ENCODE results near the gene GRIN1.
A peak's percentile ranks its signal among the peaks of the same experiment; 100 is the strongest.

Gene GRIN1

DNA sequence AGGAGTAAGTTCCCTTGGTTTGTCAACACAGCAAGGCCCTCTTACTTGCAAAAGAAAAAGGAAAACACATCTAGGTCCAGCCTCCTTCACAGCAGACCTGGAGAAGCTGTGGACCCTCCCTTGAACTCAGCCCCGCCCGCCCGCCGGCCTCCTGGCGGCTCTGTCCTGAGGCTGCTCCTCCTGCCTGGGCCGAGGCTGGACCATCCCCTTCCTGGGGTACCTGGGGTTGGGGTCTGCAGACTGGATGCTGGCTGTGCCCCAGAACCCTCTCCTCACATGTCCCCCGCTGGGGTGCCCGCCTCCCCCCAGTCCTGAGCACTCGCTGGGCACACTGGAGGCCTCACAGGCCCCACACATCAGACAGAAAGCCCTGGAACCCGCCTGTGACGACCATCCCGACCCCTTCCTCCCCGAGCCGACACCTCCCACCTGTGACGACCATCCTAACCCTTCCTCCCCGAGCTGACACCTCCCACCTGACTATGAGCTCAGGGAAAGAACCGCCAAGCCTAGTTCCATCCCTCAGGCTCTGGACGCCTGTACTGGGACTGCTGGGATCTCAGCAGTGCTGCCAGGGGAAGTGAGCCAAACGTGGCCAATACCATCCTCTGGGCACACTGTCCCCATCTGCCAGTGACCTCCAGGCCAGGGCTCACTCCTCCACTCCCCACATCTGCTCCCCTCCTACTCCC, 40.1 kb downstream of the GRIN1 start:
- DNase-seq (ENCODE audit: low read depth) = no peak

- DNase-seq (ENCODE audit: low read depth) = no peak
Measured at GRCh38 chr9:137179761-137180160, 40.8 kb downstream of the GRIN1 start.

DNA sequence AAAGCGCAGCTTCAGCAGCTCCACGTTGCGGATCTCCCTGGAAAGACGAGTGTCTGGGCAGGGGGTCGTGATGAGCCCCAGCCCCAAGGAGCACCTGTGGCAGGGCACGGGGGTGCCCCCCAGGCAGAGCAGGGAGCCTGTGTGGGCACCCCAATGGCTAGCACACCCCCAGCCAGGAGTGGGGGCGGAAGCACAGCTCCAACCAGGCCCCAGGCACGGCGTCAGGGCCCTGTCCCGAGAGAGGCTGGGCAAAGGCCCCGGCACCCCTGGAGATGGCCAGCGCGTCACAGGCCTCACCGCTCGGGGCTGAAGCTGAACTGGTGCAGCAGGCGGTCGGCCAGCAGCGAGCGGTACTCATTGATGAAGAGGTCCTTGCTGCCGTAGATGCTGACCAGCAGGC, 41.5 kb downstream of the GRIN1 start:
- DNase-seq (ENCODE audit: low read depth) = no peak

- DNase-seq (ENCODE audit: low read depth) = no peak
Measured at GRCh38 chr9:137181680-137182079, 42.7 kb downstream of the GRIN1 start.

GRCh38 chr9:137182836-137183235, 43.9 kb downstream of the GRIN1 start:
- no peak for DNase-seq (ENCODE audit: low read depth)

GRCh38 chr9:137183980-137184595, 45.1 kb downstream of the GRIN1 start:
- DNase-seq (ENCODE audit: low read depth) = no peak

DNA sequence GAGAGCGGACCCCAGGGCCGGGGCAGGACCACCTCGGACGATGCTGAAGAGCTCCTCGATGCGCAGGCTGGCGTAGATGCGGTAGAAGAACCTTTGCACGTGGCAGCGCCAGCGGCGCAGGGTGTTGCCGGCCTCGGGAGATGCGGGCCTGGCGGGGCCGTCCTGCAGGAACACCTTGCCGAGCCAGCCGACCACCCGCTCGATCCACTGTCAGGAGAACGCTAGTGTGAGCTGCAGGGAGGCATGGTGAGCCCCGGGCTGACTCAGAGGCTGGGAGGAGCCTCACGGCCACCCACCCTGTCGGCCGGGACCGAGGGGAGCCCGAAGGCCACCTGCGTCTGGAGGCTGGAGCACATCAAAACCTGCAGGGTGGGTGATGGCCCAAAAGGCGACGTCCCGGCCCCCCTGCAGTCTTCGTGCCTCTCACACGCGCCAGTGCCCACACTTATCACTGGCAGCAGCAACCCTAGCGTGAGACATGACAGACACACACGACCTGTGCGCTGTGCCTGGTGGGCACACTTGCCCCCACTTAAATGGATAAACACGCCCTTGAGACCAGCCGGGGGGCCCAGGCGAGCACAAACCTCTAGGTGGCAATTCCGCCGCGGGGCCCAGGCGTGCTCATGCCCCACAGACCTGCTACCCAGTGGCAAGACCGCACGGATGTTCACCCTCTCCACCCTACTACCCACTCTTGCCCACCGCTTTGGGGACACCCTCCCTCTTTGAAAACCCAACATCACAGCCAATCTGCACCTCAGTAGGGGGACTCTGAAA, 46.1 kb downstream of the GRIN1 start:
- no peak for DNase-seq (ENCODE audit: low read depth)

DNA sequence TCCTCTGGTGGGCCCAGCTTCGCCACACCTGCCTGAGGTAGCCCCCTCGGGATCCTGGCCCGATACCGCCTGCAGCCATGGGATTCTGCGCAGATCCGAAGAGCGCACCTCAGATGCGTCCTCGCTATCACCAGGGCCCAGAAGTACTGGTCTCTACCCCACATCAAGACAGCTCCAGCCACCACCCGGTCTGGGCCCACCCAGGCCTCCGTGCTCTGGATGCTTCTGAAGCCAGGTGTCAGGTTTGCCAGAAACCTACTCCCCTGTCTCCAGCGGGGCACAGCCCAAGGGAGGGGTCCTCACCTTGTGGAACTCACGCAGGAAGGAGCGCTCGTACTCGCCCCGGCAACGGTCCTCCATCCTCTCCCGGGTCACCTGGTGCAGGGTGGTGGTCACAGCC, 47.0 kb downstream of the GRIN1 start:
- no peak for DNase-seq (ENCODE audit: low read depth)

DNA sequence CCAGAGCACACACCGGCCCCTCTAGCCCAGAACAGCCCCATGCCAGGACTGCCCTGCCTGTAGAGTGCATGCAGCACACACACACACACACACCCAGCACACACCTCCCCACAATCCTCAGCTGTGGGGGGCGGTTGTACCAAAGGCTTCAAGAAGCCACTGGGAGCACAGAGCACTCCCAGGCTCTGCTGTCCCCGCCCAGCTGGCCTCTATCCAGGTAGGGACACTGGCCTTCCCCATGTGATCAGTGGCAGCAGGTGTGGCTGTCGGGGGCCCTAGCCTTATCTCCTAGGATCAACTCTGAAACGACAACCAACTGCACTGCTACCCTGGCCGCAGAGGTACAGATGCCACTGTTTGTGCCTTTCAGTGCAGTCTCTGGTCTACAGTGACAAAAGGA, 47.4 kb downstream of the GRIN1 start:
- no peak for DNase-seq (ENCODE audit: low read depth)

DNA sequence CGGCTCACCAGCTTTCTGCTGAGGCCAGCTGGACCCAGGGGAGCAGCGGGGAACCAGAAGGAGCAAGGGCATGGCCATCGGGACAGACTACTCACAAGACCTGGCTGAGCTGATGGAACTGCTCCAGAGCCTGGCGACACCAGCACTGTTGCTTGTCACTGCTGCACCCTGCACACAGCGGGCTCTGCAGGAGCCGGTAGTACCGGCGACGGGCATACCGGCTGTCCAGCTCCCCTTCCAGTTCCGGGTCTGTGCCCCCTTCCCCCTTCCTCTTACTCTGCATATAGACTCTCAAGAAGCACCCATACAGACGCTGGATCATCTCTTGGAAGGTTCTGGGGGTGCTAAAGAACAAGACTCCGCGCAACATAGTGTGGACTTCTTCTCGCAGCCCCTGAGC, 48.4 kb downstream of the GRIN1 start:
- DNase-seq (ENCODE audit: low read depth) = no peak

DNA sequence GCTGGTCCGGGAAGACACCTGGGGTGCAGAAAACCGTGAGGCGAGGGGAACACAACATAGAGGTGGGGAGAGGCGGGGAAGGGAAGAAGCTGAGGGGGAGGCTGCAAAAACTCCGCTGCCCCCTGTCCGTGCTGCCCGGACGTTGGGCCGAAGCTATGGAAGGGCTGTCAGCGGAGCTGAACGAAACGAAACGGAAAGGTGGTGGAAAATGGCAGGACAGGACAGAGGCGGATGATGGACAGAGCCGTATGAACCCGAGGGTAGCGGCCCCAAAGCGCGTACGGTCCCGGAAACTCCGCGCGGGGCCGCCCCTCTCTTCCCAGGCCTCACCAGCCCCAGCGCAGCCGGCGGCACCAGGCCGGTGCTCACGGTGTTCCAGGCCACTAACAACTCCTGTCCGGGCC, 49.1 kb downstream of the GRIN1 start:
- DNase-seq (ENCODE audit: low read depth) = no peak

- DNase-seq (ENCODE audit: low read depth) = peak; percentile 92
Measured at GRCh38 chr9:137188490-137189296, 49.7 kb downstream of the GRIN1 start, which contains the start of the genes ANAPC2 and SSNA1. TSS of gene ANAPC2 (minus strand) at chr9:137188560. CDS start at chr9:137188532, 28 bp downstream. TSS of gene SSNA1 (plus strand) at chr9:137188676. CDS start at chr9:137188727, 51 bp downstream.

DNA sequence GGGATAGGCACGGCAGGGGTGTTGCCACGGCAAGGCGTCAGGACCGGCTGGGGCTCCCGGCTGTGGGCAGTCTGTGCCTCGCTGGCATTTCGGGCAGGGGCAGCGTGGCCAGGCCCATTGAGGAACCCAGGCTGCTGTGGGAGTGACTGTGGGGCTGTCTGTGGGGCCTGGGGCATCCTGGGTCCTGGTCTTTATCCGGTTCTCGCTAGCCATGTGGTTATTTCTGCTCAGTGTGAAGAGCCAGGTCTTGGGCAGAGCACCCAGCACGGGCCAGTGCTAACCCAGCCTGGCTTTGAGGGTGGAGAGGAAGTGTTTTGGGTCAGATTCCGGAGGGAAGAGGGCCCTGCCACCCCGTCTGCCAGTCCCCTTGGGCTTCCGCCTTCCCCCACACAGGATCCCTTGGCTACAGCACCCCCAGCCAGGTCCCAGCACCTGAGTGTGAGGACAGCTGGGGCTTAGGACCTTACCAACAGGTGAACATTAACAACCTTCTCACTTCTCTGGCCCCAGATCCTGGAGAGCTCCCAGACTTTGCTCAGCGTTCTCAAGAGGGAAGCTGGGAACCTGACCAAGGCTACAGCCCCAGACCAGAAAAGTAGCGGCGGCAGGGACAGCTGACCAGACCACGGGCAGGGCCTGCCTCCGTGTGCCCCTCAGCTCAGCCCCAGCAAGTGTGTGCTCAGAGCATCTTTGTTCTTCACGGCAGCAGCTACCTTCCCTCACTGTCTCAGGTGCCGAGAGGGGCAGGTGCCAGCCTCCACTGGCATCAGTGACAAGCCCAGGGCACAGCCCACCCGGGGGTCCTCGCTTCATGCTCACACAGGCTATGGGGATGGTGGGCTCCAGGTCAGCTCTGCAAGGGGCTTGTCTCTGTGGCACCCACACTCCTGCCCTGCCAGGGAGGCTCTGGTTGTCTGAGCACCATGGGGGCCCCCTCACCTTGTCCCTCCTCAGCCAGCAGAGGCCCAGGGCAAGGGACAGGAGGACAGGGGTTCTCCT, 50.6 kb downstream of the GRIN1 start:
- no peak for DNase-seq (ENCODE audit: low read depth)

- no peak for DNase-seq (ENCODE audit: low read depth)
Measured at GRCh38 chr9:137190315-137190856, 51.4 kb downstream of the GRIN1 start.

DNA sequence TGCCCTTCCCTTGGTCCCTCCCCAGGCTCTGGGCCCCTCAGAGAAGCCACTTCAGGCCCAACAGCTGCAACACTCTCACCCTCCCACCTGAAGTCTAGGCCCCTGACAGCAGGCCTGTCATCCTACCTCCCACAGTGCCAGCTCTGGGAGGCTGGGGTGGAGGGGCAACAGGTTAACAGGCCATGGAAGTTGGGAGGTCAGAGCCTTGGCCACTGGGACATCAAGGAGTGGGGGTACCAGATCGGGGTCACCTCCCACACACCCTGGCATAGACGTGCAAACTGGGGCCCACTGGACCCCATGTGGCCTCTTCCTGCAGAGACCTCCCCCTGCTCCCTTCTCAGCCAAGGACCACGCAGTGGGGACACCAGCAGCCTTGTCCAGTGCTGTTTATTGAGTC, 52.3 kb downstream of the GRIN1 start:
- DNase-seq (ENCODE audit: low read depth) = no peak

- DNase-seq (ENCODE audit: low read depth) = no peak
Measured at GRCh38 chr9:137191691-137192447, 52.9 kb downstream of the GRIN1 start.

GRCh38 chr9:137192448-137192780, 53.5 kb downstream of the GRIN1 start:
- no peak for DNase-seq (ENCODE audit: low read depth)

- DNase-seq (ENCODE audit: low read depth) = no peak
Measured at GRCh38 chr9:137192859-137193258, 53.9 kb downstream of the GRIN1 start.

- DNase-seq (ENCODE audit: low read depth) = no peak
Measured at GRCh38 chr9:137193771-137194170, 54.8 kb downstream of the GRIN1 start.

- no peak for DNase-seq (ENCODE audit: low read depth)
Measured at GRCh38 chr9:137194388-137194787, 55.4 kb downstream of the GRIN1 start.

Measured in activated T-cell treated with anti-CD3 and anti-CD28 coated beads for 24 hours (primary cell).